Activated T-cell treated with anti-CD3 and anti-CD28 coated beads, Interleukin-2, amount 50 U/mL, for 72 hours (primary cell): ENCODE results near the gene CENPN. TPM values are rescaled to one million over a fixed set of nuclear protein-coding genes. Genes with fewer than 3 reads are reported as not detected.

Experiments
- ATAC-seq, 2 donors: fragments of 150-1000 bp; cut with Tn5 transposase; replicated peaks in 1 of 2; 2 replicates each; pipeline ENCODE4 v1.10.0; 2021; ENCODE audit warnings: moderate library complexity in 2 of 2, mild to moderate bottlenecking in 1 of 2
- DNase-seq, 2 donors: peaks; one replicate each; pipeline ENCODE4 v3.0.0; 2021 to 2022; ENCODE audit warnings: mixed read lengths in 1 of 2
- H3K27ac Mint-ChIP-seq: one replicate; pipeline ENCODE4 v1.8.0; 2022; ENCODE audit warnings: mild to moderate bottlenecking, moderate library complexity, mixed read lengths
- H3K27me3 Mint-ChIP-seq: one replicate; pipeline ENCODE4 v1.8.0; 2022; ENCODE audit warnings: low read depth, mixed read lengths
- H3K36me3 Mint-ChIP-seq, 2 donors: one replicate each; pipeline ENCODE4 v1.8.0; 2022; ENCODE audit warnings: mixed read lengths in 2 of 2, mild to moderate bottlenecking in 1 of 2; ENCODE audit not compliant: insufficient read depth in 2 of 2
- H3K4me1 Mint-ChIP-seq: one replicate; pipeline ENCODE4 v1.8.0; 2022; ENCODE audit warnings: low read depth, mixed read lengths
- H3K4me3 Mint-ChIP-seq, 2 donors: one replicate each; pipeline ENCODE4 v1.8.0; 2022; ENCODE audit warnings: mild to moderate bottlenecking in 2 of 2, mixed read lengths in 2 of 2, moderate library complexity in 2 of 2
- H3K9me3 Mint-ChIP-seq, 2 donors: one replicate each; pipeline ENCODE4 v1.8.0; 2022; ENCODE audit warnings: mixed read lengths in 2 of 2
- total RNA-seq, 2 donors: library from RNA; stranded (reverse); gene quantifications; one replicate each; pipeline ENCODE4 v1.2.3, GENCODE V29; 2022

The CENPN gene
- total RNA-seq, 2 donors from 2014 or later = 62.0 to 64.1 TPM

DNA sequence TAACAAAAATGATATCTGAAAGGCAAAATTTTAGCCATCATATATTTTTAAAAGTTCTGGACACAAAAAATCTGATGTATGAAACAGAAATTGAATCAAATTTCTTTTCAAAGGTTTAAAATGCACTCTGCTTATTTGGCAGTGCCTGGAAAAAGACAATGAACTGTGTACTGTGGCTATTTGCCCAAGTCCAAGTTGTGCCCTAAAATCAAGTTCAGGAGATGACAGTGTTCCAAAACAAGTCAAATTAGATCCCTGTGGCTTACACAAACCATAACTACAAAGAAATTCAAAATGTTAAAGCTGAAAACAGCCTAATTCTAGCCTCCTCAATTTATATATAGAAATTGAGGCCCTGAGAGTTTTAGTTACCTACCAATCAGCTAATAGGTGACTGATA is 25.9 kb upstream of the CENPN start:
- no peaks in the 10 kb centered on the region for H3K27me3 Mint-ChIP-seq
- no peak overlapping the region for H3K4me3 Mint-ChIP-seq
- no peak for DNase-seq
- peaks cover 3 to 6% of the 10 kb centered on the region in 2 donors for H3K36me3 Mint-ChIP-seq
- ATAC-seq = no peak
- no peak overlapping the region for H3K27ac Mint-ChIP-seq
- no peaks in the 10 kb centered on the region for H3K9me3 Mint-ChIP-seq
- no peaks in the 10 kb centered on the region for H3K4me1 Mint-ChIP-seq

GRCh38 chr16:80982646-80983045 is 24.4 kb upstream of the CENPN start:
- no peak for DNase-seq
- no peak for ATAC-seq
- Mint-ChIP-seq H3K27me3 (no peaks in the 10 kb centered on the region), H3K4me3 (no peak overlapping the region), H3K4me1 (peaks cover 13% of the 10 kb centered on the region), H3K36me3 (peaks cover 3 to 6% of the 10 kb centered on the region in 2 donors), H3K27ac (no peak overlapping the region), H3K9me3 (no peaks in the 10 kb centered on the region)

DNA sequence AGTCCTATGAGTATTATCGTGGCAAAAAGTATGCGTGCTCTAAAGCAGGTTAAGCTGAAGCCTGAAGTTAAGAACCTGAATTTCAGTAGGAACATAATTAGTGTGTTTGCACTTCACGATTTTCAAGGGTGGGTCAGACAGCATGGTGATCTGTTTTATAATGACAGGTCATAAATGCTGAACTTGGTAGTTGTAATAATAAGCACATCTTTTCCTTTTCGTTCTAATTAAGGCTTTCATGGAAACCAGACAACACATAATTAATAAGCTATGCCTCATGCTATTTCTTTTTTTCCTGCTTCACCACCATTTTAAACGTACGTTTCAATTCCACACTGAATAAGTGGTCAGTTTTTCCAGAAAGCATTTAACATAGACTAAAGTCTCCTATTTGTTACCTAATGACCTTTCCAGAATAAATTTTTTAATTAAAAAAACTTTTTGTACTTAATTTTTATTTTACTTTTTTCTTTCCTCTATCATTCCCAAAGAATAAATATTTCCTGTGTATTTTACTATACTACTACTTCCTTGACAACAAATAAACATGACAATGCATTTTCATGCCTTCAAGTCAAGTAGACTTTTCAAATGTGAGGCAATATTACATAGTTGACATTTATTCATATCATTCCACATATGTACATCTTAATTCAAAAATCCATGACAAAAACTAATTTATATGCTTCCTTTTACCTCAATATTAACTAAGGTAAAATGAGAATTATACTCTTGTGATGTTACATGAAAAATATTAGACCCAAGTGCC is 22.7 kb upstream of the CENPN start:
- no peak for DNase-seq
- ATAC-seq = no peak
- Mint-ChIP-seq H3K27ac (peak overlapping the region; percentile 60), H3K27me3 (no peaks in the 10 kb centered on the region), H3K4me3 (no peak overlapping the region), H3K4me1 (peaks cover 17% of the 10 kb centered on the region), H3K9me3 (no peaks in the 10 kb centered on the region), H3K36me3 (peaks cover 0 to 4% of the 10 kb centered on the region in 2 donors)

DNA sequence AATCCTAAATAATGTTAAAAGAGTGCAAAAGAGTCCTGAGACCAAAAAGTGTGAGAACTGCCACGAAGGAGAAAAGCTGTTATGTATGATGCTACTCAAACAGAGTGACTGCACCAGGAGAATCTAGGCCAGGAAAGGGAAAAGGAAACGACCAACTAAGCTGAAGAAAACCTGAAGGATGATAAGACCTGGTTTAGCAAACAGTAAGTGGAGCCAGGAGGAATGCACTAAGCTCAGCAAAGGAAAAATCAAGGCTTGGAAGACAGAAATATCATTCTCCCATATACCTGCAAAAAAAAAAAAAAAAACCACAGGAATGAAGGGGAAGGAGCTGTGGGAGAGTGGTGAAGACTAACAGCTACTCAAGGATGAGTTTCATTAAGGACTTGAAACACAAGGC is 21.4 kb upstream of the CENPN start:
- H3K36me3 Mint-ChIP-seq = peaks cover 0 to 4% of the 10 kb centered on the region in 2 donors
- peak overlapping the region; percentile 62 for H3K27ac Mint-ChIP-seq
- no peaks in the 10 kb centered on the region for H3K27me3 Mint-ChIP-seq
- ATAC-seq (no peak), DNase-seq (no peak)
- H3K4me3 Mint-ChIP-seq = no peak overlapping the region
- H3K4me1 Mint-ChIP-seq = peaks cover 30% of the 10 kb centered on the region
- no peaks in the 10 kb centered on the region for H3K9me3 Mint-ChIP-seq

DNA sequence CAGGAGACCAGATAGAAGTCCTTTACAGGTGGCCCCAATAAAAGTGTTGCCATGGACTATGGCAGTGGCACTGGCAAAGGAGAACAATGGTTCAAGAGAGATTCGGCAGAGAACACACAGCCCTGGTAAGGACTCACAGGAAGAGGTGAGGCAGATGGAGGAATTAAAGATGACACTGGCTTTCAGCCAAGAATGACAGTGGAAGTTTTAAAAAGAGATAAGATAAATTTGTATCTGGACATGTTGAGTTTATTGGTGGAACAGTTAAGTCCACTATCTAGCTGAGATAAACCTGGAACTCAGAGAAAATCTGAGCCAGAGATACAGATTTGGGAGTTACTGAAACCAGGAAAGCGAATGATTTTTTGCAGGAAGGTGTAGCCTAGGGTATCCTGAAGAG is 20.5 kb upstream of the CENPN start:
- no peak for DNase-seq
- no peaks in the 10 kb centered on the region for H3K27me3 Mint-ChIP-seq
- no peak overlapping the region for H3K4me3 Mint-ChIP-seq
- no peak for ATAC-seq
- no peaks in the 10 kb centered on the region for H3K9me3 Mint-ChIP-seq
- peaks cover 32% of the 10 kb centered on the region for H3K4me1 Mint-ChIP-seq
- peak overlapping the region; percentile 7 for H3K27ac Mint-ChIP-seq
- peaks cover 0 to 4% of the 10 kb centered on the region in 2 donors for H3K36me3 Mint-ChIP-seq

GRCh38 chr16:80988756-80989155 is 18.3 kb upstream of the CENPN start:
- Mint-ChIP-seq H3K27me3 (no peaks in the 10 kb centered on the region), H3K4me1 (peaks cover 41% of the 10 kb centered on the region), H3K9me3 (no peaks in the 10 kb centered on the region), H3K36me3 (peaks cover 0 to 8% of the 10 kb centered on the region in 2 donors), H3K27ac (no peak overlapping the region), H3K4me3 (no peak overlapping the region)
- DNase-seq (no peak), ATAC-seq (no peak)

- Mint-ChIP-seq H3K9me3 (no peaks in the 10 kb centered on the region), H3K36me3 (peaks cover 0 to 12% of the 10 kb centered on the region in 2 donors), H3K27ac (no peak overlapping the region), H3K4me3 (no peak overlapping the region), H3K27me3 (no peaks in the 10 kb centered on the region), H3K4me1 (peaks cover 49% of the 10 kb centered on the region)
- DNase-seq = no peak
- no peak for ATAC-seq
Observed at GRCh38 chr16:80989801-80990200, 17.2 kb upstream of the CENPN start.

DNA sequence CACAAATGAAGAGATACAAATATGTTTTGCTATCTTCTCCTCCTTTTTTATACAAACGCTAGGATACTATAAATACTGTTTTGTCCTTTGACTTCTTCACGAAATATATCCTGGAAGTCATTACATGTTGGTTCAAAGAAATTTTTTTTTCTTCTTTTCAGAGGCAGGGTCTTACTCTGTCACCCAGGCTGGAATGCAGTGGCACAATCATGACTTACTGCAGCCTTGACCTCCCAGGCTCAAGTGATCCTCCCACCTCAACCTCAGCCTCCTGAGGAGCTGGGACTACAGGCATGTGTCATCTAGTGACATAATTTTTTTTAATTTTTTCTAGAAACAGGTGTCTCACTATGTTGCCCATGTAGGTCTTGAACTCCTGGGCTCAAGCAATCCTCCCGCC is 16.4 kb upstream of the CENPN start:
- Mint-ChIP-seq H3K4me3 (peak overlapping the region in 1 of 2 donors; percentile 19), H3K9me3 (no peaks in the 10 kb centered on the region), H3K4me1 (peaks cover 56% of the 10 kb centered on the region), H3K27me3 (no peaks in the 10 kb centered on the region), H3K27ac (no peak overlapping the region), H3K36me3 (peaks cover 0 to 12% of the 10 kb centered on the region in 2 donors)
- no peak for ATAC-seq
- DNase-seq = no peak

DNA sequence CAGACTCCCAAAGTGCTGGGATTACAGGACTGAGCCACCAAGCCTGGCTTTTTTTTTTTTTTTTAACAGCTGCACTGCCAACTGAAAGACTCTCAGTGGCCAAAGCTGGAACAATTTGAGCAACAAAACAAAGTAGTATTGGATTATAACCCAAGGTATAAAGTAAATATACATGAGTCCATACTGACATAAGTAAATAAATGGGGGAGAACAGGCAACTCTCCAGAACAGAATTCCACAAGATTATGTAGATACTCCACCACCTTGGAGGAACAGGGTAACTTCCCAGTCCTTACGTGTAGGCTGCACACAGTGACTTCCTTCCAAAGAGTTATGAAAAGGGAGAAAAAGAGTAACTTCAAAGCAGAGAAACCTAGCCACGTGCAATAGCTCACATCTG is 16.0 kb upstream of the CENPN start:
- no peak overlapping the region for H3K4me3 Mint-ChIP-seq
- H3K27ac Mint-ChIP-seq = no peak overlapping the region
- peaks cover 56% of the 10 kb centered on the region for H3K4me1 Mint-ChIP-seq
- no peaks in the 10 kb centered on the region for H3K9me3 Mint-ChIP-seq
- ATAC-seq (no peak), DNase-seq (no peak)
- peaks cover 0 to 12% of the 10 kb centered on the region in 2 donors for H3K36me3 Mint-ChIP-seq
- no peaks in the 10 kb centered on the region for H3K27me3 Mint-ChIP-seq

- H3K27ac Mint-ChIP-seq = no peak overlapping the region
- peaks cover 0 to 8% of the 10 kb centered on the region in 2 donors for H3K36me3 Mint-ChIP-seq
- H3K4me1 Mint-ChIP-seq = peaks cover 53% of the 10 kb centered on the region
- no peaks in the 10 kb centered on the region for H3K27me3 Mint-ChIP-seq
- DNase-seq = no peak
- ATAC-seq = no peak
- H3K9me3 Mint-ChIP-seq = no peaks in the 10 kb centered on the region
- no peak overlapping the region for H3K4me3 Mint-ChIP-seq
Observed at GRCh38 chr16:80991792-80992430, 15.1 kb upstream of the CENPN start.

DNA sequence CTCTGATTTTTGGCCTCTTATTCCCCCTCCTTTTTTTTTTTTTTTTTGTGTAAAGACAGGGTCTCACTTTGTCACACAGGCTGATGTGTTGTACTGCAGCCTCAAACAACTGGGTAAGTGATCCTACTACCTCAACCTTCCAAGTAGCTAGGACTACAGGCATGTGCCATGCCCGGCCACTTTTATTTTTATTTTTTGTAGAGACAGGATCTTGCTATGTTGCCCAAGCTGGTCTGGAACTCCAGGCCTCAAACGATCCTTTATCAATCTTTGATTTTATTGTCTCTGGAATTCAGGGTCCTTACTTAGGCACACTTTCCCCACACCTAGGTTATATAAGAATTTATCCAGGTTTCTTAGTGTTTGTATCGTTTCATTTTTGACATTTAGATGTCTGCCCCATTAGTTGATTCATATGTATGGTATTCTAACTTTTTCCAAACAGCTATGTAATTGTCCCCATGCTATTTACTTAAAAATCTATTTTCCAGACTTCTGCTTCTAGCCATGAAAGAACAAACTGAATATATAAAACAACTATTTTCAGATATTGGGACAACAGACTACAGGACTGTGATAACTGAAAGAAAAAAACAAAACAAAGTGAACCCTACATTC is 14.2 kb upstream of the CENPN start:
- DNase-seq (no peak), ATAC-seq (no peak)
- Mint-ChIP-seq H3K36me3 (peaks cover 0 to 8% of the 10 kb centered on the region in 2 donors), H3K4me3 (no peak overlapping the region), H3K9me3 (no peaks in the 10 kb centered on the region), H3K27ac (peak overlapping the region; percentile 90), H3K4me1 (peaks cover 54% of the 10 kb centered on the region), H3K27me3 (no peaks in the 10 kb centered on the region)

DNA sequence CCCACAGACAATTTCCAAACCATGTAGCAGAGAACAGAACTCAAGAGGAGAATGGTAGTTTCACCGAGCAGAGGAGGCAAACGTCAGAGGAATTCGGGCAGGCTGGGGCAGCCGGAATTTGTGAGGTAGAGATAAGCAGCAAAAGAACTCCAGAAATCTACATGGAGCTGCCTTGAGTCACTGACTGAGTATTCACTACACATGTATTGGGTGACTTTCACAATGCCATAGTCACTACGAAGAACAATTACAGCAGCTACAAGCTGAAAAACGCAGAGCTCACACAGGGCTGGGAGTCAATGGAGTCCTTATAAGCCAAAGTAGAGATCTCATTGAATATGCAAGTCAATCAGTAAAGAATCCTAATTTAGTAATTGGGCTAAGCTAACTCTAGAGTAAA is 13.7 kb upstream of the CENPN start:
- Mint-ChIP-seq H3K9me3 (no peaks in the 10 kb centered on the region), H3K27me3 (no peaks in the 10 kb centered on the region), H3K4me1 (peaks cover 58% of the 10 kb centered on the region), H3K27ac (peak overlapping the region; percentile 48), H3K36me3 (peaks cover 0 to 8% of the 10 kb centered on the region in 2 donors), H3K4me3 (no peak overlapping the region)
- no peak for ATAC-seq
- no peak for DNase-seq

DNA sequence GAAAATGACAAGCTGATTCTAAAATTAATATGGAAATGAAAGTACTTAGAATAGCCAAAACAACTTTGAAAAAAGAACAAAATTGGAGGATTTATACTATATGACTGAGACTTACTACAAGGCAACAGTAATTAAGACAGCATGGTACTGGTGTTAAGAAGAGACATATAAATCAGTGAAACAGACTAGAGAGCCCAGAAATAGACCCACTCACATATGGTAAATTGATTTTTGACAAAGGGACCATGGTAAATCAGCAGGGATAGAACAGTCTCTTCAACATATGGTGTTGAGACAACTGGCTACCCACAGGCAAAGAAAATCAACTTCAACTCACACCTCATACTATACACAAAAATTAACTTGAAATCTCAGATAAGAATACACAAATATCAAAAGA is 13.2 kb upstream of the CENPN start:
- H3K4me3 Mint-ChIP-seq = no peak overlapping the region
- no peaks in the 10 kb centered on the region for H3K27me3 Mint-ChIP-seq
- DNase-seq (no peak), ATAC-seq (no peak)
- peaks cover 2 to 8% of the 10 kb centered on the region in 2 donors for H3K36me3 Mint-ChIP-seq
- H3K27ac Mint-ChIP-seq = peak overlapping the region; percentile 84
- no peaks in the 10 kb centered on the region for H3K9me3 Mint-ChIP-seq
- peaks cover 63% of the 10 kb centered on the region for H3K4me1 Mint-ChIP-seq
